Peyer's patch (tissue), 4 donors: ENCODE data around the gene CDCA4.

Experiments used
- POLR2A ChIP-seq, 2 donors: fragments of 450-650 bp; IDR thresholded peaks; one replicate each; pipeline ENCODE4 v1.5.1; 2017; ENCODE audit warnings: antibody characterized with exemption in 2 of 2, mild to moderate bottlenecking in 2 of 2, moderate library complexity in 2 of 2
- TF ChIP-seq, protein P1 (sequence below), 6 experiments: fragments of 450-650 bp in 4 of 6; fragments of 200-600 bp in 2 of 6; sonication (generic) in 1 of 6; IDR thresholded peaks; one replicate each; pipeline ENCODE4 v1.5.1; 2017 to 2019; ENCODE audit warnings: antibody characterized with exemption in 6 of 6, mild to moderate bottlenecking in 3 of 6, moderate library complexity in 1 of 6

DNA sequence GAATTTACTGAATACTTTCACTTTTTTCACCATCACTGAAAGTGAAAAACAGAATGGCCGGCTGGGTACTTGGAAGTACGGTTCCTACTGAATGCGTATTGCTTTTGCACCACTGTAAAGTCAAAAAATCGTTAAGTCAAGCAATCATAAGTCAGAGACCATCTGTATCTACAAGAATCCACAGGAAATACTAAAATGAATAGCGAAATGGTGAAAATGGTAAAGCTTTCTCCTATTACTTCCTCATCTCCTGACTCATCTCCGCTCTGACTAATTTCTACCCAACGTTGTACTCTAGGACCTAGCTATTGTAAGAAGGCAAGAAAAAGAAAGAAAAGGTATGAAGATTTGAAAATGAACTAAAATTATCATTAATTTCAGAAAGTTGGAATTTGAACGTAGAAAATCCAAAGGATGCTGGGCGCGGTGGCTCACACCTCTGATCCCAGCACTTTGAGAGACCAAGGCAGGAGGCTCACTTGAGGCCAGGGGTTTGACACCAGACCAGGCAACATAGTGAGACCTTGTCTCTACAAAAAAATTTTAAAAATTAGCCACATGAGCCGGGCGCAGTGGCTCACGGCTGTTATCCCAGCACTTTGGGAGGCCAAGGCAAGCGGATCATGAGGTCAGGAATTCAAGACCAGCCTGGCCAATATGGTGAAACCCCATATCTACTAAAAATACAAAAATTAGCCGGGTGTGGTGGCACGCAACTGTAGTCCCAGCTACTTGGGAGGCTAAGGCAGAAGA, 5.3 kb upstream of the CDCA4 start:
- TF ChIP-seq, protein P1, sequence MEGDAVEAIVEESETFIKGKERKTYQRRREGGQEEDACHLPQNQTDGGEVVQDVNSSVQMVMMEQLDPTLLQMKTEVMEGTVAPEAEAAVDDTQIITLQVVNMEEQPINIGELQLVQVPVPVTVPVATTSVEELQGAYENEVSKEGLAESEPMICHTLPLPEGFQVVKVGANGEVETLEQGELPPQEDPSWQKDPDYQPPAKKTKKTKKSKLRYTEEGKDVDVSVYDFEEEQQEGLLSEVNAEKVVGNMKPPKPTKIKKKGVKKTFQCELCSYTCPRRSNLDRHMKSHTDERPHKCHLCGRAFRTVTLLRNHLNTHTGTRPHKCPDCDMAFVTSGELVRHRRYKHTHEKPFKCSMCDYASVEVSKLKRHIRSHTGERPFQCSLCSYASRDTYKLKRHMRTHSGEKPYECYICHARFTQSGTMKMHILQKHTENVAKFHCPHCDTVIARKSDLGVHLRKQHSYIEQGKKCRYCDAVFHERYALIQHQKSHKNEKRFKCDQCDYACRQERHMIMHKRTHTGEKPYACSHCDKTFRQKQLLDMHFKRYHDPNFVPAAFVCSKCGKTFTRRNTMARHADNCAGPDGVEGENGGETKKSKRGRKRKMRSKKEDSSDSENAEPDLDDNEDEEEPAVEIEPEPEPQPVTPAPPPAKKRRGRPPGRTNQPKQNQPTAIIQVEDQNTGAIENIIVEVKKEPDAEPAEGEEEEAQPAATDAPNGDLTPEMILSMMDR (IDR thresholded peaks at IDR 0.05): no peak
- no peak for TF ChIP-seq POLR2A (IDR thresholded peaks at IDR 0.05)
